ENCODE results near the gene PHAF1.

The PHAF1 gene

DNA sequence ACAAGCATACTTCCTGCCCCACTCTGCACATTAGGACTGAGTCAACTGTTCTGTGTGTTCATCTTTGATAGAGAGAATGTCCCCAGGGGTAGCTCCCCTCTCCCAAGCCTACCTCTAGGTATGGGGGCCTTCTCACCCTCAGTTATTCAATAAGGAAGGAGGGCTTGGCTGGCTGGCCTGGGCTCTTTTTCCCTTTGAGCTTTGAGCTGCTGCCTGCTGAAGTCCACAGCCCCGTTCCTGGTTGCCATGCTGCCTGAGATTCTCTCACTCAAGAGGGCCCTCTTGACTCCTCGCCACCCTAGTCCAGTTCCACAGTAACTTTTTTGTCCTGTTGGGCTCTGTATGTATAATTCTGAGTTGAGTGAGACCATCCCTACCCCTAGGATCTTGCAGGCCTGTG, 36.0 kb downstream of the PHAF1 start:
- TF ChIP-seq, protein P1, sequence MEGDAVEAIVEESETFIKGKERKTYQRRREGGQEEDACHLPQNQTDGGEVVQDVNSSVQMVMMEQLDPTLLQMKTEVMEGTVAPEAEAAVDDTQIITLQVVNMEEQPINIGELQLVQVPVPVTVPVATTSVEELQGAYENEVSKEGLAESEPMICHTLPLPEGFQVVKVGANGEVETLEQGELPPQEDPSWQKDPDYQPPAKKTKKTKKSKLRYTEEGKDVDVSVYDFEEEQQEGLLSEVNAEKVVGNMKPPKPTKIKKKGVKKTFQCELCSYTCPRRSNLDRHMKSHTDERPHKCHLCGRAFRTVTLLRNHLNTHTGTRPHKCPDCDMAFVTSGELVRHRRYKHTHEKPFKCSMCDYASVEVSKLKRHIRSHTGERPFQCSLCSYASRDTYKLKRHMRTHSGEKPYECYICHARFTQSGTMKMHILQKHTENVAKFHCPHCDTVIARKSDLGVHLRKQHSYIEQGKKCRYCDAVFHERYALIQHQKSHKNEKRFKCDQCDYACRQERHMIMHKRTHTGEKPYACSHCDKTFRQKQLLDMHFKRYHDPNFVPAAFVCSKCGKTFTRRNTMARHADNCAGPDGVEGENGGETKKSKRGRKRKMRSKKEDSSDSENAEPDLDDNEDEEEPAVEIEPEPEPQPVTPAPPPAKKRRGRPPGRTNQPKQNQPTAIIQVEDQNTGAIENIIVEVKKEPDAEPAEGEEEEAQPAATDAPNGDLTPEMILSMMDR (IDR thresholded peaks at IDR 0.05; ENCODE audit: low read depth, low read length, missing control alignments) = no peak
- no peak for DNase-seq (ENCODE audit: extremely low read depth, low read depth)
- no peak overlapping the region for H3K4me3 ChIP-seq (replicated peaks; ENCODE audit: low read depth, low read length)

DNA sequence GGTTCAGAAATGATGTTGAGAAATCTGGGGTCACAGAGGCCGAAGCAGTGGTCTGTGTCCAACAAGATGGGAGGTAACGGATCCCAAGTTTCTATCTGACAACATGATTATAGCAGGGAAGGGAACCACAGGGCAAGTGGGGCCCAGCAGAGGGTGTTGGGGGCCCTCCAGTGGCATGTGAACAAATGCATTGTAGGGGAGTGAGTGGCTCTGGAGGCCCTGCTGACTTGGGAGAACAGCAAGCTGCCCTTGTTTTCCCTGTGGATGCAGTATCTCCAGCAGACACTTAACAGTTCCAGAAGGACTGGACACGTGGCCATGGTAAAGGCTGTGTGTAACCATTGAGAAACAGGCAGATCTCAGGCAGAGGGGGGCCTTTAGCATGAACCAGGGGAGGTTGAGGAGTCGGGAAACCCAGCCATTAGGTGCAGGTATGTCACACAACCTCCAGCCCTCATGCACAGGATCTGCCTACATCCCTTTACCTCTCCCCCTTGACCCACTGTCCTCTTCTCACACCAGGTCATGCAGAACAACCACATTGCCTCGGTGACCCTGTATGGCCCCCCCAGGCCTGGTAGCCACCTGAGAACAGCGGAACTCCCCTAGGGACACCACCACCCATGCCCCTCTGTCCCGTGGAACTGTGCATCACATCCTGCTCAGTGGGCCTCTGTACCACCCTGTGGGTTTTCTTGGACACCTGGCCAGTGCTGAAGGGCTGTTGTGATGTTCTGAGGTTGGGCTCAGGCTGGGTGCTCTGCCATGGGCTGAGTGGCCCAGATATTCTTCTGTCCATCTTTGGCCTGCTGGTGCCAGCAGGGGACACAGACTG, 37.0 kb downstream of the PHAF1 start:
- TF ChIP-seq, protein P1 (IDR thresholded peaks at IDR 0.05; ENCODE audit: low read depth, low read length, missing control alignments) = no peak

DNA sequence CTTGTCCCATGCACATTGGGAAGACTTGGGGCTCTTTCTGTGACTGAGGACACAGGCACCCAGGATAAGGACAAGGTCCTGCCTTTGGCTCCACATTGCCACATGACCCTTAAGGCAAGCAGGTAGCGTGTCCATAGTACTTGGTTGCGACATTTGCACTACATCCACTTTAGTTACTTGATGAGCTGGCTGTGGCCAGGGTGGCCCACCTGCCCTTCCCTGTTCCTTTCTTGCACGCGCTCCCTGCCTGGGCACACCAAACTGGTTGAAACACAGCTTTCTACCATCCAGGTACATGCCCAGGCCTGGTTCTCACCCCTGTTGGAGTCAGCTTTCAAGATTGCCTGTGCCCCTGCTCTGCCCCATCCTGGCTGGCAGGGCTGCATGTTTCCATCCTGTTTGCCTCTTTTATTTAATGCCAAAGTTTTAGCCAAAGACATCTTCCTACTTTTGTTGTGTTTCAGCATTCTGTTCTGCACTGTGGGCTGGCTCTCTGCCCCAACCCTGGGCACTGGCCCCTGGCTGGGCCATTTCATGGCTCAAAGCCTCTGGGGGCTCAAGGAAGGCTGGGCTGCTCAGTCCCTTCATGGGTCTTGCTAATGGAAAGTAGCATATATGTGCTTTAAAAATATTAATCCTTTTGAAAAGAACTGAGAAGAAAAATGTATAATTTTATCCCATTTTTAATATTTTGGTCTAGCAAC, 37.8 kb downstream of the PHAF1 start:
- DNase-seq (ENCODE audit: extremely low read depth, low read depth) = no peak
- H3K4me3 ChIP-seq (replicated peaks; ENCODE audit: low read depth, low read length) = no peak overlapping the region
- TF ChIP-seq, protein P1 (IDR thresholded peaks at IDR 0.05; ENCODE audit: low read depth, low read length, missing control alignments) = no peak

More for the DNA sequence above, 37.0 kb downstream of the PHAF1 start:
- no peak overlapping the region for H3K4me3 ChIP-seq (replicated peaks; ENCODE audit: low read depth, low read length)
- DNase-seq (ENCODE audit: extremely low read depth, low read depth) = no peak

DNA sequence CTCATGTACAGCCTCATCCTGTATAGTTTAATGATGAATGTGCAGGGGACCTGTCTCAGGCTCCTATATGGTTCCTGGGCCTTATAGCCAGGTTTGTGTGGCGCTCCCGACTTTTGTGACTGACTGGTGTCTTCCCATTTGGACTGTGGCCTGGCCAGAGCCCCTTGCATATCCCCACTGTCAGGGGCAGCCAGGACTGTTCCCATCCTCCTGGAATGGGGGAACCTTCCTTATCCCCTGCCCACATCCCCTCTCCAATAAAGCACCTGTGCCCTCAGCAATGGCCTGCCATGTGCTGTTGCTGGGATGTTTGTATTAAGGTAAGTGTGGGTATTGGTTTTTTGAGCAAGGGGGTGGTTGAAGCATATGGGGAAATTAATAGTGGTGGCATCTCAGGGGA, 38.5 kb downstream of the PHAF1 start:
- no peak overlapping the region for H3K4me3 ChIP-seq (replicated peaks; ENCODE audit: low read depth, low read length)
- no peak for DNase-seq (ENCODE audit: extremely low read depth, low read depth)
- TF ChIP-seq, protein P1 (IDR thresholded peaks at IDR 0.05; ENCODE audit: low read depth, low read length, missing control alignments) = no peak

DNA sequence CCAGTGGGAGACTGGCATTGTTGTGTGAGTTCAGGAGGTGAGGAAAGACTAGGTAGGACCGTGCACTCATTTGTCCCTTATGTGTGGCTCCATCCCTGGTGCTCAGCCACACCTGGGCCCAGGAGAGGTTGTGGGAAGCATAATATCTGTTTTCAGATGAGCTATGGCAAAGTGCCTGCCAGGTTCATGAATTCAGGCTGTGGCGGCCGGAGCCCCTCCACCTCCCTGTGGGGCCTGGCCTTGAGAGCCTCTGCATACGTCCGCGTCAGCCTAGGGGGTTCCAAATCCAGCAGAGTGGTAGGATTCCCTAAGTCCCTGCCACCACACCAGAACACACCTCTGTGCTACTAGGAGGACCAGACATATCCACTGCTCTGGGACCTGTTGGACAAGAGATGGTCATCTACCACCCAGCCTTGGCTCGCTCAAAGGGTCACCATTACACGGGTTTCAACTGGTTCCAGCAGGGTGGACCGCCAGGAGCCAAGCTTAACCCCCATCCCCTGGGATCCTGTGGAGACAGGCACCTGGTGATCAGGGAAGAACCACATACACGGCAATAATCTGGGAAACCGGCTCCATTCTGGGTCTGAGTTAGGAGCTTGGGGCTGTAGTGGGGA, 39.0 kb downstream of the PHAF1 start:
- DNase-seq (ENCODE audit: extremely low read depth, low read depth) = no peak
- TF ChIP-seq, protein P1 (IDR thresholded peaks at IDR 0.05; ENCODE audit: low read depth, low read length, missing control alignments) = no peak
- no peak overlapping the region for H3K4me3 ChIP-seq (replicated peaks; ENCODE audit: low read depth, low read length)

DNA sequence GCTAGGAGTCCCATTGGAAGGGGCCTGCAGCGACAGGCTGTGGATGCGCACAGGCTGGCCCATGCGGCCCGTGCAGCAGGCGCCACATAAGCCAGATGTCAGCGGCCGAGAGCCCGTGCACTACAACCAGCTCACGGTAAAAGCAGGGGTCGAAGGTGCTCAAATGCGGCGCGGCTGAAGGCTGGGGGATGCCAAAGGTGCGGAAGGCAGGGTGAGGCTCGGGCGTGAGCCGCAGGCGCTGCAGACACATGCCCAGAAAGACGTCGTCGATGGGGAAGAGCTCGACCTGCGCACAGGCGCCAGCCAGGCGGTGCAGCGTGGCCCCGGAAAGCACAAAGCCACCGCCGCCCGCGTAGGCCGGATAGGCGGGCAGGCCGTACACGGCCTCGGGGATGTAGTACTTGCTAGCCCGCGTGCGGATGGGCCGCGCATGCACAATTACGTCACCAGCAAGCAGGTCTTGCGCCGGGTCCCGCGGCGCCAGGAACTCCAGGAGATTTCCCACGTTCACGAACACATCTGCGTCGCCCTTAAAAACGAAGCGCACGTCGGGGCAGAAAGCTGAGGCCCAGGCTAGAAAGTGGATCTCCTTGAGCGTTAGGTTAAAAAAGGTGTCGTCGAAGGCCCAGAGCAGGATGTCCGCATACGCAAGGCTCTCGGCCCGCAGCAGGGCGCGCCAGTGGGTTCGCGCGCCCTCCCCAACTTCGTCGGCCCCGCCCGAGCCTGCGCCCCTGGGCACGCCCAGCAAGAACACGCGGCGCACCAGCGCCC, 39.7 kb downstream of the PHAF1 start:
- TF ChIP-seq, protein P1 (IDR thresholded peaks at IDR 0.05; ENCODE audit: low read depth, low read length, missing control alignments) = no peak
- DNase-seq (ENCODE audit: extremely low read depth, low read depth) = no peak
- H3K4me3 ChIP-seq (replicated peaks; ENCODE audit: low read depth, low read length) = no peak overlapping the region

All from HFF-Myc (cell line).